Hepatic stellate cell (primary cell): ENCODE results near the gene KCNH4.
A peak's percentile ranks its signal among the peaks of the same experiment; 100 is the strongest.

Experiments
- DNase-seq: peaks from one replicate; pipeline ENCODE4 v3.0.0; 2011; ENCODE audit warnings: low spot score

Gene KCNH4

DNA sequence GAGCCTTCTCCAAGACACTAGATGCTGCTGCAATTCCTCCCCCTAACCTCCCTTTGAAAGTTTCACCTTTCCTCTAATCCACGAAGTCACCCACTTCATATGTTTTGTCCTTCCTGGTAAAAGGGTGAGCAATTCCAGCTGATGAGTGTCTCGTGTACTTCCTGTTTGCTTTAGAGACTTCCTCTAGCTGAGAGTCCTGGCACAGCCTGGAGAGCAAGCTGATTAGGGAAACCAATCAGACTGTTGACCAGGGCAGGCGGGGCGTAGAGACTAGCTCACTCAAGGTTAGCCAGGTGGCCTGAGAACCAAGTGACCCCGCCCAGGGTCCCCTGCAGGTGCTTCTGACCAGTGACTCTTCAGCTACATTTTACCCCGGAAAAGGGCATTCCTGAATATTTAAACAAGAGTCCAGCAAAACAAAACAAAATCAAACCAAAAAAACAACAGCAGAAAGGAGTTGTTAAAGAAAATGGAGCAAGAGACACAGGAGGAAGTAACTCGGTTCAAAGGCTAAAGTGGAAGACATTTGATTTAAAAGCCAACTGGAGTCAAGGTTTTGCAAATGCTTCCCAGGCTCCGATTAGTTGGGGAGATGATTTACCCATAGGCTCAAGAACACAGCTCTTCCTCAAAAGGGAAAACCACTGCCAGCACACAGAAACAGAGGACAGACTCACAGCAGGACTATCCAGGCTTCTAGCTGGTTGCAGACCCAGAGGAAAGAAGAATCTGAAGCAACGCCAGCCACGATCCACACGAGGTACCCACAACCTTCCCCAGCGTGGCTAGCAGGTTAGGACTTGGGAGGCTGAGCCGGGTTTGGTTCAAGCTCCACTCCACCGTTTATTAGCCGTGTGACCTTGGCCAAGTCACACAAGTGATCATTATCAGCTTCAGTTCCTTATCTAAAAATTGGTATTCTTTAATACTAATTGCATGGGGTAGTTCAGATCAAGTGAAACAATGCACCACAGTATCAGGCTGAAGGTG lies 45.0 kb downstream of the KCNH4 start:
- peak; percentile 77 for DNase-seq

DNA sequence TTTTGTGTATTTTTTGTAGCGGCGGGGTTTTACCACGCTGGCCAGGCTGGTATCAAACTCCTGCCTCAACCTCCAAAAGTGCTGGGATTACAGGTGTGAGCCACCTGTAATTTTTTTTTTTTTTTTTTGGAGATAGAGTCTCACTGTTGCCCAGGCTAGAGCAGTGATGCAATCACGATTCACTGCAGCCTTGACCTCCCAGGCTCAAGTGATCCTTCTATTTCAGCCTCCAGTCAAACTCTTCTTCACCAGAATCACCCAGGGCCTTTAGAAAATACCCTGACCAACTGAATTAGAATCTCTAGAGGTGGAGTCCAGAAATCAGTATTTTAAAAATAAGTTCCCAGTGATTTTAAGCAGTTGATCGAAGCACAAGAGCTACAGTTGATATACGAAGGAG lies 45.8 kb downstream of the KCNH4 start:
- DNase-seq, result no peak

DNA sequence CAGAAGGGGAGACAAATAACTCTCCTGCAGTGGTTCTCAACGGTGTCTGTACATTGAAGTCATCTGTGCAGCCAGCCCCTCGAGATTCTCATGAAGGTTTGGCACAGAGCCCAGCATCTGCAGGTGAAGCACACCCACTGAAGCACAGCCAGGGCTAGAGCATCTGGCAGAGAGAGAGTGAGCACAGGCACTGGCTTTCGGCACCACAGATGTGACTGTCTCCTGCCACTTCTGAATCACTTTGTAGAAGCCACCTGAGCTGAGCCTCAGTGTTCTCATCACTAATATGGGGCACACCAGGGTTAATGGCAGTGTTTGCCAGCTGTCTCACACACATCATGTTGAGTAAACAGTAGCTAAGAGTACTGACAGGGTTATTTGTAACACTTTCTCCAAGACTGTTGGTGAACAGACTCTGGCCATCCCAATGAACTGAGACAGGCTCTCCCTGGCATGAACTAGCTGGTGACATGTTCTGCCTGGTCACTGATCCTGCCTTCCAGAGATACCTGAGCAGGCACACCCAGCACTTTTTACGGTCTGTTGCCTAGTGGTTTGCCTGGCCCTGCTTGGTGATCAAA lies 47.4 kb downstream of the KCNH4 start:
- no peak for DNase-seq

DNA sequence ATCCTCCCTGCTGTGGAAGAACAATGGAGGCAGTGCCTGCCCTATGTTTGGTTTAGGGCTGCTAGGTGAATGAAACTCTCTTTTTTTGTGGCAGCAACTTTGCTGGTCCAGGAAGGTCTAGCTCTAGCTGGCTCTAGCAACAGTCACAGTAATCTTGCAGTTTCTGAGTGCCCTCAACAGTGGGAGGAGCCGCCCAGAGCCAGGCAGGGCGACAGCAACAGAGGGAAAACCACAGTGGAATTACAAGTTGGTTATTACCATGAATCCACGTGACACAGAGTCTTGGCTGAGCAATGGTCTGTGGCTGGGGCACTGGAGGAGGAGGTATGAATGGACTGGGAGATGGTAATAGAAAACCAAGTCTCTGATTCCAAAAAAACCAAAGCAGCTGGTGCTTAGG lies 48.0 kb downstream of the KCNH4 start:
- DNase-seq, result peak; percentile 84

DNA sequence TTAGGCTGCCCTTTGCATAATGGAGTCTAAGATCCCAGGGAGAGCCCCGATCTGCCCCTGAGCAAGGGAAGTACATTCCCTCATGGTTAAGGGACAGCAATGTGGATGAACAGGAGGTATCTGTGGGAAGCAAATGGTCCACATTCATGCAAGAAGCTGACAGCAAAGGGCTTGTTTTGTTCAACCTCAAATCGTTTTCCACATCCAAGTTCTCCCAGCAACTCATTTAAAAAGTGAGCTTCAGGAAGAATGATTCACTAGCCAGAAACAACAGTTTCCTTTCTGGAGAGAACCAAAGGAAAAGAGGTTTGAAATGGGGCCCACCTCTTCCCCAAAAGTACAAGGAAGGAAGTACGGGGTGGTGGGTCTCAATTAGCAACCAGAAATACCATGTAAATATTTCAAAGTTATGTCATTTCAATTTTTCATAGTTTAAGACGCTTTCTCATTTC lies 48.9 kb downstream of the KCNH4 start:
- no peak for DNase-seq

DNA sequence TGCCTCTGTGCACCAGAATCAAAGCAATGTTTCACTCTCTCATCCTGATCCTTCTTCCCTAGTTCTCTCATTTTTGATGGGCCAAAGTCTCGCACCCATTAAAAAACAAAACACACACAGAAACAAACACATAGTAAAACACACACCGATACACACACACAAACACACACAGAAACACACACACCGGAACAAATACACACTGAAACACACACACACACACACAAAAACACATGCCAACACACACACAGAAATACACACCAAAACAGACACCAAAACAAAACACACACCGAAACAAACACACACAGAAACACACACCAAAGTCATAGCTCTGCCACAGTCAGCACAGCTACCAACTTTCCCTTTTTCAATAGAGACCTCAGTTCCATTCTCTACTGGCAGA lies 49.7 kb downstream of the KCNH4 start:
- no peak for DNase-seq

DNA sequence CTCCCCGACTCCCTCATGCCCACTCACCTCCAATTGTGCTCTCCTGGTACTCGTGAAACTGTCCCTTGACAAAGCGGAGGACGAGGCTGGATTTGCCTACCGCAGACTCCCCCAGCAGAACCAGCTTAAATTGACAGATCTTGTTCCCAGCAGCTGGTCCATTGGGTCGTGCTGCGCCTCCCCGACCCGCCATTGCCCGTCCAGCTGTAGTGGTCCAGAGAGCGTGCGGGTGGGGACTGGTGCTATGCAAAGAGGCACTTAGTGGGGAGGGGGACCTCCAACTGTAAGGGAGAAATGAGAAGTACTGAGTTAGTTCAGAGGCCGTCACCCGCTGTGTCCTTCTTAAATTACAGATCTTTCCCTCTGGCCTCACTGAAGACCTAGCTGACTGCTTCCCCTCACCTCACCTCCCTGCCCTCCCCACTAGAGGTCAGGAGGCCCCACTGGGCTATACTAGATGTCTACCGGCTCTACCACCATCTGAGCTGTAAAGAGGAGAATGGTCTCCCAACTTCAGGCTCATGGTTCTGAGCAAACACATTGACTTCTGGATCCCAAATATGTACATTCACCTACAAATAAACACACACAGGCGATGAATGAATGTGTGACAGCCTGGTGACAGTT lies 50.5 kb downstream of the KCNH4 start:
- DNase-seq, result no peak

DNA sequence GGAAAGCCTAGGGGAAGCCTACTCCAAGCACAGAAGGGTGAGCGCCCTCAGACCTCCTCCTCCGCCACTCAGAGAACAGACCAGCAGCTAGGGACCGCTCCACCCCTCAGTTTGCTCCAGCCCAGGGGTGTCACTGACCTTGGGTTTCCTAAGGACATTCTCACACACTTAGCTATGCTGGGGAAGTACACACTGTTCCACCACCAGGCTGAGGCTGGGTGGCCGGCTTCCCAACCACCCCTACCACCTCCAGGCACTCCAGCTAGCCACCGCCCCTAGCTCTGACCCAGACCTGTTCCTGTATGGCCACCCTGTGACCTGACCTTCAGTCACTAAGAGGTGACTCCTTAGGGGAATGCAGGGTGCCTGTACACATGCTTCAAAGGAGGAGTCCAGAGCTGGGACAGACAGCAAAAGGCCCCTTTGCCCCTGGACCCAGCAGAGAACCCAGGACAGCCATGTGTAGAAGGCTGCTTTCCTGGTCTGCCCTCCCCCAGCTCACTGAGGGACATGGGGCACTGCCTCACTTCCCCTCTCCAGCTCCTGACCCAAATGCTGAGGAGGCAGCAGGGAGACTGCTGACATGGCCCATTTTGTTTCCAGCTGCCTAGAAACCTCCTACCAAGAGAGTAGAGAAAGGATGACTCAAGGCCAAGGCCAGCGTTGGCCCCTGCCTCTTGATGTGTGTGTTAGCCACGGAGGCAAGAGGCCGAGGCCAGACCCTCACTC lies 51.7 kb downstream of the KCNH4 start:
- DNase-seq, result no peak

DNA sequence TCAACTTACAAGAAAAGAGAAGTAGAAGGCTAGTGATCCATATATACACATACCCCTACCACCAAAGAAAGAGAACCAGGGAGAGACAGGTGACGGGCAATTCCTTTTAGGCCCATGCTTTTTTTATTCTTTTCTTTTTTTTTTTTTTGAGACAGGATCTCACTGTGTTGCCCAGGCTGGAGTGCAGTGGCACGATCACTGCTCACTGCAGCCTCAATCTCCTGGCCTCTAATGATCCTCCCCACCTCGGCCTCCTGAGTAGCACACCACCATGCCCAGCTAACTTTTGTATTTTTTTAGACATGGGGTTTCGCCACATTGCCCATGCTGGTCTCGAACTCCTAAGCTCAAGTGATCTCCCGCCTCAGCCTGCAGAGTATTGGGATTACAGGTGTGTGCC lies 53.5 kb downstream of the KCNH4 start:
- no peak for DNase-seq

DNA sequence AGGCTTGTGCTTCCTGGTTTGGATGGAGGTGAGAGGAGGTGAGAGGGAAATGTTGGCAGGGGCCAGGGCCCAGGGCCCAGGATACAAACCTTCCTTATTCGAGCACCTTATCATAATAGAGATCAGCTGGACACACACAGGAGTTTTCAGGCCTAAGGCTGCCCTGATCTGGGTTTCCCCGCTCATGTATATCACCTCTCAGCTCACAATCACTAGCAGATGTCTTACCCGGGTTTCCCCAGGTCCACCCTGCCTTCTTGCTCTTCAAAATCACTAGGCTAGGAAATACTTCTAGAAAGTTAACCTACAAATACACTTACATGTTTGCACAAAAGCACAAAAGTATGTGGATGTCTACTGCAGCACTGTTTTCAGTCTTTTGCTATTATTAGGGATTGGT lies 54.1 kb downstream of the KCNH4 start:
- DNase-seq, result no peak

DNA sequence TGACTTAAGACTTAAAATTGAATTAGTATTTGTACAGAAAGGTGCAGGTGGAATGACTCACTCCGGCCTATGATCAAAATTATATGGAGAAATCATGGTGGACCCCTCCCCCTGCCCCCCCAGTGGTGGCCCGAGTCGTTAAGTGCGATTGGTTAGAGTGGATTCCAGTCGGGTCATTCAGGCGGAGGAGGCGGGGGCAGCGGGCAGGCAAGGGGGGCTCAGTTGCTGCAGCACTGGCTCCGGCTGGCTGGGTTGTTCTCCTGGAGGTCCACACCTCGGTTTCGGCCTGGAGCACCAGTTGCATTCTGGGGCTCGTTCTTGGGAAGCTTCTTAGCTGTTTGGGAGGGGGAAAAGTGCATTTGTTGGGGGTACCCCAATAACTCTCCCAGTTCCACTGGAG lies 55.4 kb downstream of the KCNH4 start:
- DNase-seq, result no peak

DNA sequence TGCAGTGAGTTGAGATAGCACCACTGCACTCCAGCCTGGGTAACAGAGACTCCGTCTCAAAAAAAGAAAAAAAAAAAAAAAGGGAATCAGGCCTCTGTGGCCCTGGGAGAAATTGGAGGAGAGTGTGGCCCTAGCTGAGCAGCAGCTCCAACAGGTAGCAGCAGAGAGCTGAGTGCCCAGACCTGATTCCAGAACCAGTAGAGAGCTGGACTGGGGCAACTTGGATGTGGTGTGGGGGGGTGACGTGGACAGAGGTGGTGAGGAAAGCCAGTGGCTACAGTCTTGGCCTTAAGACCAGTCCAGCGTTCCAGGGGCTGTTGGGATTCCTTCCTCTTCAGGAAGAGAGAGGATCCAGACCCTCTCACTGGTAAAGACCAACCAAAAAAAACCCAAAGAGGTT lies 56.7 kb downstream of the KCNH4 start:
- DNase-seq, result no peak

DNA sequence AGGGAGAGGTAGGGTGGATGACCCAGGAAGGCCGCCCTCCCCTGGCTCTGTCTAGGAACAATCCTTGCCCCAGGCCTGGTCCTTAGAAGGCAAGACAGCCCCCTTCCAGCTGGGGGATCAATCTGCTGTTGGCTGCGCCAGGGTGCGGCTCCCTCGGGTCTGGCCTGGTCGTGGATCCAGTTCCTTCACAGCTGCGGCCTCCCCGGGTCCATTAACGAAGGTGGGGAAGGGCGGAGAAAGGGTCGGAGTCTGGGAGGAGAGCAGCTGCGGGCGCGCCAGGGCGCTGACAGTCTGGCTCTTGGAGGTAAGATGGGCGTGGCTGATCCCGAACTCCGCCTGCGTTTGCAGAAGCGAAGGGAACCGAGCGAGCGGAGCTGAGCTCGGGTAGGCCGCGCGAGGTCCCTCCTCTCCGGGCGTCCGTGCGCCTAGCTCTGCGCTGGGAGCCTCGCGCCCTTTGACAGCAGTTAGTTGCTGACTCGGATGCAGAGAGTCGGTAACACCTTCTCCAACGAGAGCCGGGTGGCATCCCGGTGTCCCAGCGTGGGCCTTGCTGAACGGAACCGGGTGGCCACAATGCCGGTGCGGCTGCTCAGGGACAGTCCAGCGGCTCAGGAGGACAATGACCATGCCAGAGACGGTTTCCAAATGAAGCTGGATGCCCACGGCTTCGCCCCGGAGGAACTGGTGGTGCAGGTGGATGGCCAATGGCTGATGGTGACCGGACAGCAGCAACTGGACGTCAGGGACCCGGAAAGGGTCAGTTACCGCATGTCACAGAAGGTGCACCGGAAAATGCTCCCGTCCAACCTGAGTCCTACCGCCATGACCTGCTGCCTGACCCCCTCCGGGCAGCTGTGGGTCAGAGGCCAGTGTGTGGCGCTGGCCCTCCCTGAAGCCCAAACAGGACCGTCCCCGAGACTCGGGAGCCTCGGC lies 58.3 kb downstream of the KCNH4 start, which contains the start of gene HSPB9:
HSPB9 (plus strand) TSS at position 434 of the 933 bp plus-strand sequence; CDS start at position 481, 47 bp downstream.
- DNase-seq, result no peak

DNA sequence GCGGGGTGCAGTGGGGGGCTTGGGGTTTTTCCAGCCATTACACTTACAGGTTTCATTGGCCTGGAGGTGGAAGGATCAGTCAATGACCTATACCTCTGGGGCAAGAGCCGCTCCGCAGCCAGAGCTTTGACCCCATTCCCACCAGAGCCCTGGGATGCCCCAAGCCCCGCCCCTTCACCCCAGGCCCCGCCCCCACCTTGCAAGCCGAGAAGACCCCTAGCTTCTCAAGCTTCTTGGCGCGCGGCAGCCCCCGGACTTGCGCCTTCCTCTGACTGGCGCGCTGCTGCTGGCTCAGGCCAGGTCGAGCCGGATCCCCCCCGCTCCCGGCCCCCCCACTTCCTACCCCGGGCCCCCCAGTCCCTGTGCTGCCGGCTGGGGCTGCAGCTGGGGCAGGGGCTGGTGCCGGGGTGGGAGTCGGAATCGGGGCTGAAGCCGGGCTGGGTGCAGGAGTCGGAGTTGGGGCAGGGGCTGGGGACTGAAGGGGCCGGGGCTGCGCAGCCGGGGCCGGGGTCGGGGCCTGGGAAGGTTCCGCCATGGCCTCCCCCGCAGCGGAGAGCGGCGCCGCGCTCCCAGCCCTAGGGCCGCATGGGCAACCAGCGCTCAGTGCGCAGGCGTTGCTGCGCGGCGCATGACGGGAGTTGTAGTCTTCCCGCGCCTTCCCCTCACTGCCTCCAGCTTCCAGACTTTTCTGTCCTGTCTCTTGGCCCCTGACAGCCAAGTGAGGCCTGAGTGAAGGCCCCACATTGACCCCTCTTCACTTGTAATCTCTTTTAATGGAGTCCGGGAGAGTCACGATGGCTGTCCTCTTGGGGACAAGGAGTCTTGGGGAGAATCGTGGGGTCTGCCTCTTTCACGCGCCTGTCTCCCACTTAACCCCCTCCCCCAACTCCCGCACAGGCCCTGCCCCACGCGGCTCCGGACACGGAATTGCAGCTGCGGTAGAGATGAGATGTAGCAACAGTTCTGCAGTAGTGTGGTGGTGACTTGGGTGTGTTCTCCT lies 59.9 kb downstream of the KCNH4 start, which contains the start of gene KAT2A:
KAT2A (minus strand) TSS at position 598 of the 1,000 bp plus-strand sequence; CDS start at position 535, 63 bp downstream.
- peak; percentile 98 for DNase-seq

DNA sequence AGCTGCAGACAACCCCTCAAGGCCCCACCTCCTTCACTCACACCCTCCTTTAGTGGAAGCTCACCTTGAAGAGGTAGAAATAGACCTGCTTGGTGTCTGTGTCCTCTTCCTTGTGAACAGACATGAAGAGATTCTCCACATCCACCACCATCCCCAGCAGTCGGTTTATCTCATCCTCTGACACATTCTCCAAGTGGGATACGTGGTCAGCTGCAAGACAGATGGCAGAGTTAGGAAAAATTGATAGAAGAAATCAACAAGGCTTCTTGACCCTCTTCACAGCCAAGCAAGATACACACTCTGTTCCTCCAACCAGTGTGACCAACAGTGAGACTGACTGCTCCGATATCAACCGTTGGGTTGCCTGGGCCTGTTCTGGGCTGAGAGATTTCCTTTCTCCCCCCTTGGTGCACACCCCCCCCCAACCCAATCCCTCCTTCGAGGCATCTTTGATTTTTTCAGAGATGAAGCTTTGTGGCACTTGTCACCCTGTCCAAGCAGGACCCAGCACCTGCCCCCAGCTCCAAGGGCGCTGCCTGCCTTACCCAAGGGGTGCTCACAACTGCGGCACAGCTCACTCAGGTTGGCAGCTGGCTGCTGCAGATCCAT lies 60.7 kb downstream of the KCNH4 start:
- DNase-seq, result no peak

DNA sequence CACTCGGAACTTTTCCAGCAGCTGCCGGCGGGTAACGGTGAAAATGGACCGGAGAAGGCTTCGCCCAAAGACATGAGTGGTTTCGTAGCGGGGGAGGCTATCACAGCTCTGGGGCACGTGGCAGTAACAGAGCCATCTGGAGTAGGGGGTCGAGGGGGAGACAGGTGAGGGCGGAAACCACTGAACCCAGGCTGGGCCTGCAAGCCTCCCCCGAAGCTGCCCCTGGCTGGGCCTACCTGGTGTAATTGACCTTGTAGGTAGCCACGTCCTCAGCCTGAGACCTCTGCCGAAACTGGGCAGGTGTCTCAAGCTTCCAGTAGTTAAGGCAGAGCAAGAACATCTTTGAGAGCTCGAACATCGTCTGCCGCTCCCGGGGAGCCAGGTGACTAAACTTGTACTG lies 61.6 kb downstream of the KCNH4 start:
- no peak for DNase-seq

DNA sequence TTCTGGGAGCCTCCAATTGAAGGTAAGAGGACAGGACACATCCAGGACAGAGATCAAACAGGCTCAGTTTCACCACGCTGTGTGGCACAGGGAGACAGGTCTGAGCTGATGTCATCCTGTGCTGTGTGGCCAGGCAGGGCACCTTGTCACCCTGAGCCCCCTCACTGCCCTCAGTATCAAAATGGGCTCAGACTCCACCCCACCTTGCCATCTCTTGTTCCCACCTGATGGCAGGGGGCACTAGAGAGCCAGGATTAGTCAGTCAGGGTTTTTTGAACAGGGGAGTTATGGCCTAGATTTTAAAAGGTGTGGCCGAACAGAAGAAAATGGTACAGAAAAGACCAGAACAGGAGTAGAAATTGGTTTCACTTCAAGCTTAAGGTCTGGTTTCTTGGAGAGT lies 62.4 kb downstream of the KCNH4 start:
- no peak for DNase-seq

DNA sequence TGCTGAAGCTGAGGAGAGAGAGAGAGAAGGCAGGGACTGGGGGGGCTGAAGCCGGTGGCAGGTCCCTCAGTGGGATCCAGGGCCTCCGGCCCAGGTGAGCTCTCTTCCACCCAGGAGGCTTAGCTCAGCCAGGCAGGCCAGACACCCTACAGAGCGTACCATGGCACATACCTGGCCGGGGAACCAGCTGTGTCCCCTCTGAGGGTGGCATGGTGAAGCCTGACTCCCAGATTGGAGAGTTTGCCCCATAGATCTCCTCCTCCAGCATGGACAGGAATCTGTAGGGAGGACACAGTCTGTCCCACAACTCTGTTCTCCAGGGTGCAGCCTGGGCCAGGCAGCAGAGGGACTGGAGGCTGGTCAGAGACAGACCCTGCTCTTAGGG lies 62.8 kb downstream of the KCNH4 start:
- no peak for DNase-seq
